GM19035 (cell line): ENCODE data around the gene OTOP3.
"Not testable (repeated sequence)": the region's sequence is repeated elsewhere in the genome, so short reads cannot be mapped to it uniquely, and the experiment has no call there.

Experiments used
- ATAC-seq: cut with Tn5 transposase; IDR thresholded peaks from one replicate; pipeline ENCODE4 v1.9.1; 2021; ENCODE audit not compliant: unreplicated experiment

OTOP3 gene

GRCh38 chr17:74979408-74980146 lies 43.9 kb downstream of the OTOP3 start:
- no peak for ATAC-seq

DNA sequence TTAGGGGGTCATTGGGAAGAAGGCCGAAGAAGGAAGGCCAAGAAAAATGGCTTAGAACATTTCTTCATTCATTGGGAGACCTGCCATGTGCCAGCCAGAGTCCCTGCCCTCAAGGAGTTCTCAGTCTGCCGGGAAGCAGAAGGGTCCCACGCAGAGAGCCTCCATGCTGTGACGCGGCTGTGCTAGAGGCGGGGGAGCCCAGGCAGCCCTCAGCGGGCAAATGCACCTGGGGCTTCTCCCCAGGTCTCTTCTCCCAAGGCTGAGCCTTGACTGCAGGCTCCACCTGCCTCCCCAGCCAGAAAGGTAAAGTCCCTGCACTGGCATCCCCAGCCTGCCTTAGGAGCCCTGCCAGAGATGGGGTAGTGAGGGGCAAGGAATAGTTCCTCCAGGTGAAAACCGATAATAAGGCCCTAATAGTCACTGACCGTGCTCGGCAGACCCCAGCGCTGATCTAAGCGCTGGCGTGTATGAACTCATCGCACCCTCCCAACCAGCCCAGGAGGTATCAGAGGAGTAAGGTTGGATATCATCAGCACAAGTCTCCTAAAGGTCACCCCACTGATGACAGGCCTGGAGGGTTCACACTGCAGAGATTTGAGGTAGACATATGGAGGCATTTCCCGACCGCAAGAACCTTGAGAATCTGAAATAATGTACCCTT lies 45.8 kb downstream of the OTOP3 start:
- no peak for ATAC-seq

DNA sequence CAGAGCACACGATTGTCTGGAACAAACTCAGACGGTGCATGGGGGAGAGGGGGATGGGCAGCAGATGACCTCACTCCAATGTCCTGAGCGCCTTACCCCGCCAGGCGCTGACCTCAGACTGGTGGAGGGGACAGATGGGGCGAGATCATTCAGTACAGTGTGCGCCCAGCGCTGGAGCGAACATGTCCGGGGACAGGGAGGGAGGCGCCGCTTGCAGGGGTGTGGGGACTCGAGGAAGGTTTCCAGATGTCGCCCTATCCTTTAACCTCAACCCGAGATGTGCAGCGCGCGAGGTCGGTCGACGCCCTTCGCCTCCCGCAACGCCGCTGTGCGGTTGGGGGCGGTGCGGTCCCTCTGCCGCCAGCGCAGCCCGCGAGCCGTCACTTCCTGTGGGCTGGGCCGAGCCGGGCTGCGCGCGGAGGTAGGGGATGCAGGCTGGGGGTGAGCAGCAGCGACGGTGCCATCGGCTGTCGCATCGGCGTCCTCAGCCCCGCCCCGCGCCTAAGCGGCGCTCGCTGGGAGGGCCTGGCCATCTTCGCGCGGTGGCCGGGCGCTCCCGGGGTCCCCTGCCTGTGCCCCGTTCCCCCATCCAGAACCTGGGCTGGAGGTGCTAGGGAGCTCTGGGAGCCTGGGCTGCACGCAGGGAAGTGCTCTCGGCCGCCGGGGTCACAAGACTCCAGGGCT lies 46.4 kb downstream of the OTOP3 start:
- ATAC-seq, result no peak

- ATAC-seq, result not testable (repeated sequence)
Observed at GRCh38 chr17:74982663-74983313, 47.1 kb downstream of the OTOP3 start.

GRCh38 chr17:74986206-74986576 lies 50.5 kb downstream of the OTOP3 start:
- no peak for ATAC-seq

GRCh38 chr17:74987418-74987908 lies 51.8 kb downstream of the OTOP3 start, which contains the start of gene CDR2L:
CDR2L (plus strand) TSS chr17:74987632; CDS start chr17:74988044, 412 bp downstream.
- peak; percentile 93 for ATAC-seq

DNA sequence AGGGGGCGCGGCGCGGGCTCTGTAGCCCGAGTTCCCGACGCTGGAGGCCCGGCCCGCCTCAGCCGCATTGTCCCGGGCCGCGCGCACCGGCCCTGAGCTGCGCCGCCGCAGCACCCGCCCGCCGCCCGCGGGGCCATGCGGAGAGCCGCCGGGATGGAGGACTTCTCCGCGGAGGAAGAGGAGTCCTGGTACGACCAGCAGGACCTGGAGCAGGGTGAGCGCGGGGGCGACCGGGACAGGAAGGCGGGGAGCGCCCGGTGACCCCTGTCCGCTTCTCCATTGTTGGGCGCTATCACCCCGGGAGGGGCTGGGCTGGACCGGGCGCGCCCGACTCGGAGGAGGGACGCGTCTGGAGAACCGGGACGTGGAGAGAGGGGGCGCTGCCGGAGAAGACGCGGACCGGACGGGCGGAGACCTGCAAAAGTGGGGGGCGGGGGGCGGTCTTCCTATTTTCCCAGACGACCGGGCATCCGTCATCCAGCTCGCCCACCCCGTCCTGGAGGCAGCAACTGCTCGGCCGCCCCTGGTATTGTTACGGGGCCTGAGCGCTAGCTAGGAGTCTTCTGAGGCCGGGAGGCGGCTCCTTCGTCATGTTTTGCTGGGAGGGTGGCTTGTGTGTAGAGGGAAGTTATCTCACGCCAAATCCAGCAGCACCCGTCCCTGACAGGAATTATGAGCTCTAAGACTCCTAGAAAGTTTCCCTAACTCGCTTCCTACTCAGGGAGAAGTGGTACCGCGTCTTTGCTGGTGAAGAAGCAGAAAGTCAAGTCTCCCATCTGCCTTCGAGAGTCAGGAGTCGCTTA lies 52.4 kb downstream of the OTOP3 start:
- peak; percentile 37 for ATAC-seq

- no peak for ATAC-seq
Observed at GRCh38 chr17:74990581-74991105, 54.9 kb downstream of the OTOP3 start.

DNA sequence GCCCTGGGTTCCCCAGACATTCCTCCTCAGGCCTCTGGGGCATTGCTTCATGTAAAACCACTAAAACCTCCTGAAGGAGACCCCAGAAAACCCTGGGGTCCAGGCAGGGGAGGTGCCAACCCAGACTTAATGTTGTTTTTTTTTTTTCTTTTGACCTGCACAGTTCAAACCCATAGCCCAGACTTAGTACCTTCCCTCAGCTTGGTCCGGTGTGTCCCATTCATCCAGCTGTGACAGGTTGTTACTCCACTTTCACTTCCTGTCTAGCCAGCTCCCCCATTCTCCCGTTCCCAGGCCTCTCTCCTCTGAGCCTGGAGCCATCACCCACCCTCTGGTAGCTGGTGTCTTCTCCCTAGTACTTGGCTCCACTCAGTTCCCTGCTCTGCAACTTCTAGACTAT lies 56.5 kb downstream of the OTOP3 start:
- no peak for ATAC-seq

DNA sequence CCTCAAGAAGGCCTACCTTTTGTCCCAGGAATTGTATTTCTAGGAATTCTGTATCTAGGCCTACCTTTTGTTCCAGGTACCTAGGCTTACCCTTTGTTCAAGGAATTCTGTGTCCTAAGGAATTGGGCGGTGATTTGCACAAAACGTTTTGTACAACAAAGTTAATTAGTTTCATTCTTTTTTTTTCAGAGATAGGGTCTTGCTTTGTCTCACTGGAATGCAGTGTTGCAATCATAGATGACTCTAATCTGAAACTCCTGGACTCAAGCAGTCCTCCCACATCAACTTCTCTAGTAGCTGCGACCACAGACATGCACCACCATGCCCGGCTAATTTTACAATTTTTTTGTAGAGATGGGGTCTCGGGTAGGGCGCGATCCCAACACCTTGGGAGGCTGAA lies 58.7 kb downstream of the OTOP3 start:
- no peak for ATAC-seq

GRCh38 chr17:74995847-74996246 lies 60.1 kb downstream of the OTOP3 start:
- ATAC-seq, result no peak

GRCh38 chr17:74998783-74999182 lies 63.1 kb downstream of the OTOP3 start:
- no peak for ATAC-seq

- ATAC-seq, result no peak
Observed at GRCh38 chr17:74999523-74999922, 63.8 kb downstream of the OTOP3 start.
